HCEC 1CT (cell line): ENCODE results near the gene CEP41.
A peak's percentile ranks its signal among the peaks of the same experiment; 100 is the strongest.

Experiments
- DNase-seq: peaks from one replicate; pipeline ENCODE4 v3.0.0-alpha.2; 2017

Gene CEP41

GRCh38 chr7:130440527-130441365 lies at the start of gene CEP41:
TSS of gene CEP41 (minus strand) at chr7:130441016. CDS start at chr7:130440966, 50 bp downstream.
- peak; percentile 97 for DNase-seq

- no peak for DNase-seq
These were observed 49.5 kb upstream of the CEP41 start for GRCh38 chr7:130490311-130490791.

GRCh38 chr7:130489140-130489983 lies 48.5 kb upstream of the CEP41 start:
- no peak for DNase-seq

GRCh38 chr7:130488392-130489139 lies 47.8 kb upstream of the CEP41 start:
- no peak for DNase-seq

- DNase-seq = no peak
These were observed 46.2 kb upstream of the CEP41 start for GRCh38 chr7:130486954-130487436.

GRCh38 chr7:130486114-130486953 lies 45.5 kb upstream of the CEP41 start:
- DNase-seq = no peak

- no peak for DNase-seq
These were observed 44.9 kb upstream of the CEP41 start for GRCh38 chr7:130485734-130486113.

- DNase-seq = no peak
These were observed 42.2 kb upstream of the CEP41 start for GRCh38 chr7:130483031-130483430.

GRCh38 chr7:130481898-130482297 lies 41.1 kb upstream of the CEP41 start:
- no peak for DNase-seq

- DNase-seq = no peak
These were observed 39.0 kb upstream of the CEP41 start for GRCh38 chr7:130479716-130480400.

- DNase-seq = no peak
These were observed 38.2 kb upstream of the CEP41 start for GRCh38 chr7:130478991-130479390.

GRCh38 chr7:130476297-130477150 lies 35.7 kb upstream of the CEP41 start:
- no peak for DNase-seq

GRCh38 chr7:130475776-130476175 lies 35.0 kb upstream of the CEP41 start:
- DNase-seq = no peak

GRCh38 chr7:130473876-130474275 lies 33.1 kb upstream of the CEP41 start:
- DNase-seq = no peak

- no peak for DNase-seq
These were observed 32.5 kb upstream of the CEP41 start for GRCh38 chr7:130473289-130473688.

- no peak for DNase-seq
These were observed 31.2 kb upstream of the CEP41 start for GRCh38 chr7:130471974-130472373.

GRCh38 chr7:130468612-130469011 lies 27.8 kb upstream of the CEP41 start:
- DNase-seq = no peak

GRCh38 chr7:130463553-130464434 lies 23.0 kb upstream of the CEP41 start:
- DNase-seq = no peak

GRCh38 chr7:130461272-130461671 lies 20.5 kb upstream of the CEP41 start:
- no peak for DNase-seq
